Panc1 (cell line): ENCODE measurements around the gene BMPR2.

ENCODE experiments used
- CTCF ChIP-seq: fragments of 450-650 bp; IDR thresholded peaks from 2 replicates; pipeline ENCODE4 v1.5.1; 2017; ENCODE audit warnings: mild to moderate bottlenecking
- SIN3A ChIP-seq: IDR thresholded peaks from 2 replicates; pipeline ENCODE4 v1.6.1; 2012; ENCODE audit warnings: low read depth, mild to moderate bottlenecking, low read length, moderate library complexity, borderline replicate concordance; ENCODE audit not compliant: insufficient read depth
- TCF7L2 ChIP-seq: IDR thresholded peaks from 2 replicates; pipeline ENCODE4 v1.6.1; 2011; ENCODE audit warnings: mild to moderate bottlenecking, low read depth, low read length, inconsistent platforms

GRCh38 chr2:202346180-202346579, 29.9 kb upstream of the BMPR2 start:
- TF ChIP-seq CTCF (no peak), TCF7L2 (no peak), SIN3A (no peak)
